Measurements from ENCODE around the gene CRAMP1.
"Not testable (repeated sequence)": the region's sequence is repeated elsewhere in the genome, so short reads cannot be mapped to it uniquely, and the experiment has no call there.

CRAMP1 gene

DNA sequence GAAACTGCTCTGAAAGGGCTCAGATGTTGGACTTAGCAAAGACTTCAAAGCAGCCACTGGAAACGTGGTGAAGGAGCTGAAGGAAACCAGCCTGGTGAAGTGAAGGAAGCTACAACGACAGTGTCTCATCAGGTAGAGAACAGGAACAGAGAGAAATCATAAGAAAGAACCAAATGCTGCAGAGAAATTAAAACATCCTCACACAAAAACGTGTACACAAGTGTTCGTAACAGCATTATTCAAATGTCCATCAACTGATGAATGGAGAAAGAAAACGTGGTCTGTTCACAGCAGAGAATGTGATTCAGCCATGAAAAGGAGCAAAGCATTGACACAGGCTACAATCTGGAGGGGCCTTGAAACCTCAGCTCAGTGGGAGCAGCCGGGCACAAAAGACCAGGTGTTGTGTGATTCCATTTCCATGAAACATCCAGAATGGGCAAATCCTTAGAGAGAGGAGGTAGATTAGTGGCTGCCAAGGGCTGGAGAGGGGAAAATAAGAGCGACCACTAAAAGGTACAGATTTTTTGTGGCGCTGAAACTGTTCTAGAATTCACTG lies 27.2 kb upstream of the CRAMP1 start:
- no peak overlapping the region for H3K27ac ChIP-seq
- TF ChIP-seq, protein P1, sequence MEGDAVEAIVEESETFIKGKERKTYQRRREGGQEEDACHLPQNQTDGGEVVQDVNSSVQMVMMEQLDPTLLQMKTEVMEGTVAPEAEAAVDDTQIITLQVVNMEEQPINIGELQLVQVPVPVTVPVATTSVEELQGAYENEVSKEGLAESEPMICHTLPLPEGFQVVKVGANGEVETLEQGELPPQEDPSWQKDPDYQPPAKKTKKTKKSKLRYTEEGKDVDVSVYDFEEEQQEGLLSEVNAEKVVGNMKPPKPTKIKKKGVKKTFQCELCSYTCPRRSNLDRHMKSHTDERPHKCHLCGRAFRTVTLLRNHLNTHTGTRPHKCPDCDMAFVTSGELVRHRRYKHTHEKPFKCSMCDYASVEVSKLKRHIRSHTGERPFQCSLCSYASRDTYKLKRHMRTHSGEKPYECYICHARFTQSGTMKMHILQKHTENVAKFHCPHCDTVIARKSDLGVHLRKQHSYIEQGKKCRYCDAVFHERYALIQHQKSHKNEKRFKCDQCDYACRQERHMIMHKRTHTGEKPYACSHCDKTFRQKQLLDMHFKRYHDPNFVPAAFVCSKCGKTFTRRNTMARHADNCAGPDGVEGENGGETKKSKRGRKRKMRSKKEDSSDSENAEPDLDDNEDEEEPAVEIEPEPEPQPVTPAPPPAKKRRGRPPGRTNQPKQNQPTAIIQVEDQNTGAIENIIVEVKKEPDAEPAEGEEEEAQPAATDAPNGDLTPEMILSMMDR (conservative IDR thresholded peaks at IDR 0.05) = no peak

DNA sequence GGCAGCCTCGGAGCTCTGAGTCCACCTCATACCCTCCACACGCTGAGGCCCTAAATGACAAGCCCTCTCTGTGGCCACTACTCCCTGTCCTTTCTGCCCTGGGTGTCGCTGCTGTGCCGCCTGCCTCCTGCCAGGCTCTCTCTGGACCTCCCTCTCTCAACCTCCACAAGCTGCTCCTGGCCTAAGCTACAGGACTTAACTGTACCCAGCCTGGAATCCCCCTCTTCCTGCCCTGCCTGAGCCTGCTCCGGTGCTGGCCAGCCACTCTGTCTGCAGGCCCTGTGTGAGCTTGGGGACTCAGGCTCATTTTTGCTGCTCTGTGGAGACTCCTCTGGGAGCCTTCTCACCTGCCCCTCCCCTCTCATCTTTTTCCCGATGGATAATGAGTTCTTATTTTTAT lies 21.8 kb upstream of the CRAMP1 start:
- TF ChIP-seq, protein P1 (conservative IDR thresholded peaks at IDR 0.05) = no peak
- H3K27ac ChIP-seq = no peak overlapping the region

DNA sequence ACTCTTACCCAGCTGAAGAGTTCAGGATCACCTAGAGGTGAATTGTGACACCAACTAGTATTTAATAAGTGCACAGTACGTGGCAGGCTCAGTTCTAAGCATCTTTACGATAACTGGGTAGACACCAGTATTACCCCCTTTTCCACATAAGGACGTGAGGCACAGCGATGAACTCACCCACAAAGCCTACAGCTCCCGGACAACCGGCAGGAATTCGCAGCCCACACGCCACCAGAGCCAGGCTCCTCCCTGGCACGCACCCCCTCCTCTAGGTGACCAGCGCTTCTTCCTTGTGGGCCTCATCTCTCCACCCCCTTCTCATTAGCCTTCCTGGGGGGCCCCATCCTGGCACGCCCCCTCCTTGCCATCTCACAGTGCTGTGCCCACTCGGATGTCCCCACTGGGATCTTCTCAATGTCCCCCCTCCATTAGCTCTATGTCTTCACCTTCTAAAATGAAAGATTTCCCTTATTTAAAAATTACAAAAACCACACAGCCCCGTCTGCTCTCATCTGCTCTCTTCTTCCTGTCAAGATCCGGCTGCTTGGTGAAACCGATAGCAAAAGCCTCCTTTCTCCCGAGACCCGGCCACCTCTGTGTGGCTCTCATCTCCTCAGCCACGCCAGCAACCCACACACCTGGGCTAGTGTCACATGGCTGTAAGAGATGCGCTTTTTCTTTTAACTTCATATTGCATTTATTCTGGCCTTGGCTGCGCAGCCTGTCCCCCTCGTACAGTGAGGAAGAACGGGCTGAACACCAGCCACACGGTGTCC lies 21.0 kb upstream of the CRAMP1 start:
- no peak overlapping the region for H3K27ac ChIP-seq
- TF ChIP-seq, protein P1 (conservative IDR thresholded peaks at IDR 0.05) = no peak

DNA sequence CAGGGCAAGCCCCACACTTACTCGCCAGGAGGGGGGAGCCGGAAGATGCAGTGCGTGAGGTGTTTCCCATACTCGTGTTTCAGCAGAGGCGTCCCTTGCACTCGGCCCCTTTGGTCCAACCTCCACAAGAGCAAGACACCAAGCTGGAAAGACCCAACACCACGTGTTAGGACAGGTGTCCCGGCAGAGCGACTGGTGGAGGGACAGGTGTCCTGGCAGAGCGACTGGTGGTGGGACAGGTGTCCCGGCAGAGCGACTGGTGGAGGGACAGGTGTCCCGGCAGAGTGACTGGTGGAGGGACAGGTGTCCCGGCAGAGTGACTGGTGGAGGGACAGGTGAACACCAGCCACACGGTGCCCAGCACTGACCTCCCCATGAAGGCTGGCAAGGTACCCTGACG lies 19.7 kb upstream of the CRAMP1 start:
- TF ChIP-seq, protein P1 (conservative IDR thresholded peaks at IDR 0.05) = no peak
- no peak overlapping the region for H3K27ac ChIP-seq

DNA sequence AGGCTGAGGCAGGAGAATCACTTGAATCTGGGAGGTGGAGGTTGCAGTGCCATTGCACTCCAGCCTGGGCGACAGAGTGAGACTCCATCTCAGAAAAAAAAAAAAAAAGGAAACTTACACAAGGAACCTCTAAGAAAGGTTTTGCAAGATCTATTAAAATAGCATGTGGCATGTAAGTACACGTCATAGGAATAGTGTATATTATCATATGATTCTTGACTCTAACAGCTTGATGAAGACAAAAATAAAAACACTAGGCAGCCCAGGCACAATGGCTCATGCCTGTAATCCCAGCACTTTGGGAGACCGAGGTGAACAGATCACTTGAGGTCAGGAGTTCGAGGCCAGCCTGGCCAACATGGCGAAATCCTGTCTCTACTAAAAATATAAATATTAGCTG lies 16.6 kb upstream of the CRAMP1 start:
- H3K27ac ChIP-seq = not testable (repeated sequence)

DNA sequence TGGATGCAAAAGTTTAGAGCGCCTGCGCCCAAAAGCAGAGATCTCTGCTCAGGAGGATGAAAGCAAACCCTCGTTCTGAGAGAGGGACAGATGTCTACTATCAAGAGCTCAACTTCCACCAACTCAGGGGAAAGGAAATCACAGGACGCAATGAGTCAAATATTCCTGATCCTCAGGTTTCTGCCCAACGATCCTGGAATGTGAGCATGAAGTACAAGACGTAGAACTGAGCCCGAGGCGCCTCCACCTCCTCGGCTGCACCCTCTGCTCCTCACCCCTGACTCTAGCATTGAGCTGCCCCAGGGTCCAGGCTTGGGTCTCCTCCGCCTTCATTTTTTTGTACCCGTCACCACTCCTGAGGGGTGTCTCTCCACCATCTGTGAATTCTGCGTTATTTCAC lies 15.6 kb upstream of the CRAMP1 start:
- TF ChIP-seq, protein P1 (conservative IDR thresholded peaks at IDR 0.05) = no peak
- H3K27ac ChIP-seq = no peak overlapping the region

DNA sequence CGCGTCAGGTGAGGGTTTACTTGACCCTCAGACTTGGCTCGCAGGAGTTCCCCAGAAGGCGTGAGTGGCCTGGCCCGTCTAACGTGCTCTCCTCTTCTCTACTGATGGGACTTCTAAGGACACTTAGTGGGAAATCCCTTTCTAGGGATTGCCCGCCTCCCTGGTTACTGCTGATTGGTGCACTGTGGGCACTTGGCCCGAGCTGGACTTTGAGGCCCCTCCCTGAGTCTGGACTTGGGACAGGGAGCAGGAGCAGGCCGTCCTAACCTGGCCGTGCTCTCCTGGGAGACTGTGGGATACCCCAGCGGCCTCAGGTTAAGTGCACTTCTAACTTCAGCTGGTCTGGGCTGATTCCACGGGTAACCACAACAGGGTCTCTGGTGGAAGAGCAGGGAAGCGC lies 15.0 kb upstream of the CRAMP1 start:
- TF ChIP-seq, protein P1 (conservative IDR thresholded peaks at IDR 0.05) = no peak
- no peak overlapping the region for H3K27ac ChIP-seq

DNA sequence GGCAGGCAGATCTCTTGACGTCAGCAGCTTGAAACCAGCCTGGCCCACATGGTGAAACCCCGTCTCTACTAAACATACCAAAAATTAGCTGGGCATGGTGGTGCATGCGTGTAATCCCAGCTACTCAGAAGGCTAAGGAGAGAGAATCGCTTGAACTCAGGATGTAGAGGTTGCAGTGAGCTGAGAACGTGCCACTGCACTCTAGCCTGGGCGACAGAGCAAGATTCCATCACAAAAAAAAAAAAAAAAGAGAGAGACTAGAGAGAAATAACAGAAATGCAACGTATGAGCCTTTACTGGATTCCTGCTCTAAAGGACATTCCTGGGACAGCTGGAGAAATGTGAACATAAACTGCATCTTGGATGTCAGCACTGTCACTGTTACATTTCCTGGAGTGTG lies 11.1 kb upstream of the CRAMP1 start:
- TF ChIP-seq, protein P1 (conservative IDR thresholded peaks at IDR 0.05) = no peak
- no peak overlapping the region for H3K27ac ChIP-seq

All from VCaP (cell line).